CMK (cell line): ENCODE data around the gene CAMK1G.
A peak's percentile ranks its signal among the peaks of the same experiment; 100 is the strongest.

Source experiments
- DNase-seq: peaks from one replicate; pipeline ENCODE4 v3.0.0-alpha.2; 2010; ENCODE audit warnings: low read depth

Gene CAMK1G

DNA sequence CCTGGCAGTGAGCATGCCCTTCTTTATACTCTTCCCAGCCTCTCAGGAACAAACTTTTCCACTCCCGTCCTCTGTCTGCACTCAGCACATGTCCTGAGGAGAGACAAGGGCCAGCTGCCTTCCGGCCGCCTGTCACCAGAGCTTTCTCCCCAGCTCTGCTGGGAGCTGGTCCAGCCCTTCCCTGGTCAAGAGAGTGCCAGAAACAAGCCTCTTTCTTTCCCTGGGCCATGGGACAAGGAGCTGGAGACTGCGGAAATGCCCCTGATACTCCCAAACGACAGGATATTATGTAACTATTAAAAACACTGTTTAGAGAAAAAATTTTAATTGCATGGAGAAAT is 58.3 kb downstream of the CAMK1G start:
- DNase-seq, result no peak

DNA sequence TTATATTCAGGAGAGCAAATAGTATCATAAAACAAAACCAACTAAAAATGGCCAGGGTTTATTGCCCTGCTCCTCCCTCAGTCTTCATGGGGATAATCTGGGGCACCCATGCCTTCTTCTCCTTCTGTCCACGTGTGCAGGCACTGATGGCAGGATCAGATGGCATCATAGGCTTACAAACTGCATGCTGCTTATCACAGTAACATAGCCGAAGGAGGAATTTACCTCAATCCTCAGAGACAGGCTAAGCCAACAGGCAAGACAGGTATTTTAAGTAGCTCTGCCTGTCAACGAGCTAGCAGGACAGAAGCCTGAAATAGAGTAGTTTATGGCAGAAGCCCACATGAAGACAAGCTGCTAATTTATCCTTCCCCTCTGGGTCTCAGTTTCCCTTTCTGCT is 59.3 kb downstream of the CAMK1G start:
- no peak for DNase-seq

GRCh38 chr1:209643285-209644020 is 59.9 kb downstream of the CAMK1G start:
- DNase-seq, result no peak

DNA sequence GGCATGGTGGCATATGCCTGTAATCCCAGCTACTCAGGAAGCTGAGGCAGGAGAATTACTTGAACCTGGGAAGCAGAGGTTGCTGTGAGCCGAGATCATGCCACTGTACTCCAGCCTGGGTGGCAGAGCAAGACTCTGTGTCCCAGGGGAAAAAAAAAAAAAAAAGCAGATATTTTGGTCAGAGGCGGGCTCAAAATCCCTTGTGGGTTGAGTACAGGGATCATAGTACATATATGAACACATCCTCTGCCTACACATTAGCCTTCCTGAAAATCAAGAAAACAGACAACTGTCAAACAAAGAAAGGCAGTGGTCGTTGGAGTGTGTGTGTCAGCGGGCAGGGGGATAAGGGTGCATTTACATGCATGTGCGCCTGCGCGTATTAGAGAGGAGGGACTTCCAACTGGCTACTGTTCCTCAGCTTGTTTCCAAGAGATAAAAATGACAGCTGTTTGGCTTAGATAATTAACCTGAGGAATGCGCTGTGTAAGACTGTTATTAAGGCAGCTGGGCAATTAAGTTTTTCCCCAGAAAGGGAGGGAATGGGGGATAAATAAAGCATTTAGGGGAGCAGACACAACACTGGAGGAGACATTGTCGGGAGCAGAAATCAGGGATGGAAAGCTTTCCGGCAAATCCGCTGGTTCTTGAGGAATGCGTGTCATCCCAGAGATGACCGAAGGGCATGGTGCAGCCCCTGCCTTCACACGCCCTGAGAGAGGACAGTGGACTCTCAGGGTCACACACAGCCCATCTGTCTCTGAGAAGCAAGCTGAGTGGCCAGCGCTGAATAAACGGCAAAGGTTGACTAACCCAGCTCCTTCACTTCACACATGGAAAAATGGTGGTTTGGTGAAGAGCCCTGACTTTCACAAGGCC is 62.3 kb downstream of the CAMK1G start:
- DNase-seq, result no peak

DNA sequence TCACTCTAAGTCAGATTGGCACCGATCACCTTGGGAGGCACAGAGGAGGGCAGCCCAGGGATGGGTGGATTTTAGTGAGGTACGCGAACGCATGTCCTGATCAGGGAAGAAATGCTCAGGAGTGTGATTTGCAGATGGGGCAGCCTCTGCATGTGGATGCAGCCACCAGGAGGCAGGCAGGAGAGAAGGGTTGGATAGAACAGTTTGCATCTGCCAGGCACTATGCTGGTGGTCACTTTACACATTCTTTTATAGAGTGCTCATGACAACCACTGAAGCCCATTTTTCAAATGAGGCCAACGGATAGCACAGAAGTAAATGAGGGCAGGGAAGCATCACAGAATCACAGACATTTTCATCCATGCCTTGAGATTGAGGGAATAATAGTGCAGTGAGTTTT is 63.0 kb downstream of the CAMK1G start:
- DNase-seq, result no peak

DNA sequence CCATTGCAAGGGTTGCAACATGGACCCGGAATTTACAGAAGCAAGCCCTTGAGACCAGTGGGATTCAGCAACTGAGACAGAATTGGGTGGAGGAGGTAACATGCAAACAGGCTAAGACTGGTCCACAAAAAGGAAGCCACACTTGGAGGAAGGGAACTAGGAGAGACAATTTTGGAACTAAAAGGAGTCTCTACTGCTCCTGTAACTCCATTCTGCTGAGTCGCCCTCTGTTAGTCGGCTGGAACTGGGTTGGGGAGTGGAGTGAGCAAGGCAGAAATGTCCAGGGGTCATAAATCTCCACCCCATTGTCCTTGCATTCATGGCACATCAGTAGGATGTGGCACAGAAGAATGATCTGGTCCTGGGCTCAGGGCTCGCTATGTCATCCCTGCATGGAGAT is 63.6 kb downstream of the CAMK1G start:
- DNase-seq, result no peak

- no peak for DNase-seq
These were observed 64.8 kb downstream of the CAMK1G start for GRCh38 chr1:209648346-209648745.

- peak; percentile 62 for DNase-seq
These were observed 65.6 kb downstream of the CAMK1G start for GRCh38 chr1:209648931-209649776.

GRCh38 chr1:209650454-209650853 is 66.9 kb downstream of the CAMK1G start:
- no peak for DNase-seq

DNA sequence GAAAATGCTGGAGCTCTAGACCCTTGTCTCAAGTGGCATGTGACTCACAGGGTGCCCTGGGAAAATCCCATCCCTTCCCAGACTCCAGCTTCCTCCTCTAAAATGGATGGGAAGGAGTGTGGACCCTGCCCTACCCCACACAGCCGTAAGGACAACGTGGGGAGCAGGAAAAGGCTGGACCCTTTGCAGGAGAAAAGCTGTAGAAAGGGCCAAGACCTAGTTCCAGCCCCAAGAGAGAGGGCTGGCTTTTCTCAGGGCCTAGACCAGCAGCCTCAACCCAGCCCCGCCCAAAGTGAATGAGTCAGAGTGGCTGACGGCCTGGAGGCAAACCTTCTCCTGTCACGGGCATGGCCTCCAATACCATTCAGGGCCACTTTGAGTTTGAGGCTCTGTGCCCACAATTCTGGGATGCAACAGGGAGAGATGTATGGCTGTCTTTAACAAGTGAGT is 67.6 kb downstream of the CAMK1G start:
- no peak for DNase-seq

- DNase-seq, result no peak
These were observed 68.7 kb downstream of the CAMK1G start, which contains the start of gene LAMB3 for GRCh38 chr1:209652121-209652735. Gene LAMB3 (minus strand): TSS chr1:209652425. CDS start chr1:209650944, 1,481 bp downstream.

DNA sequence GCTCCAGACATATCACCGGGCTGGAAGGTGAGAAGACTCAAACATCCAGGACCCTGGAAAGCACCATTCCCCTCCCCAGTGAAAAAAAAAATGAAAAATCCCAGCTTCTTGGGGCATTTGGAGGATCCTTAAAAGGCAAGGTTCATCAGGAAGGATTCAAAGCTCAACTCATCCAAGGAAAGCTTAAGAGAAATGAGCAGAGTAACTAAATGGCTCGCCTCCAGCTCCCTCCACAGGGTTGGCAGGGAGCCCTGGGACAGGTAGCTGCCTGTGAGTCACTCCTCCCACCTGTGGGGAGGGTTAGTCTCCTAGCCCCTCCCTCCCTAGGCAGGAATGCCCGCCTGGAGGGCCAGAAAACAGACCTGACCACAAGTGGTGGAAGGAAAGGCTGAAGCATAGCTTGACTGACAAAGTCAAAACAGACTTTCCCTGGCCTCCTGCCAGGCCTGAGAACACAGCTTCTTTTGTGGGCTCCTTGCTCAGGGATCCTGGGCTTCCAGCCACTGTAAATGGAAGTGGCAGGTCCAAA is 69.4 kb downstream of the CAMK1G start:
- no peak for DNase-seq

DNA sequence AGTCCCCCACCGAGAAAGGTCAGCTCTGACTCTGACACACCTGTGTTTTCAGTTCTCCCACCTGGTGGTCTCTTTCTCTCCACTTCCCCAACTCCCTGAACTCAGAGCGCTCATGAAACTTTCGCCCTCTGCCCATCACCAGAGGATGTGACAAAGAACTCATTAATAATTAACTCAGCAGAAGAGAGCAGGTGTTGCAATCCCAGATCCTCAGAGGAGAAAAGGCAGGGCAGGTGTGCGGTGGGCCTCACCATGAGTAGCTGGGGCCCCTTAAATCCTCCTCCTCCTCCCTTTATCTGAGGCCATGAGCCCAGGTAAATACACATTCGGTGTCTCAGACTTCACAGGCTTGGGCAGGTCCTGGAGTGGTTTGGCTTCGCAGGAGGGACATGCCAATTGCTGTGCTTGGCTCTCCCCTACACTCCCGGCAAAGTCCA is 70.4 kb downstream of the CAMK1G start:
- no peak for DNase-seq

DNA sequence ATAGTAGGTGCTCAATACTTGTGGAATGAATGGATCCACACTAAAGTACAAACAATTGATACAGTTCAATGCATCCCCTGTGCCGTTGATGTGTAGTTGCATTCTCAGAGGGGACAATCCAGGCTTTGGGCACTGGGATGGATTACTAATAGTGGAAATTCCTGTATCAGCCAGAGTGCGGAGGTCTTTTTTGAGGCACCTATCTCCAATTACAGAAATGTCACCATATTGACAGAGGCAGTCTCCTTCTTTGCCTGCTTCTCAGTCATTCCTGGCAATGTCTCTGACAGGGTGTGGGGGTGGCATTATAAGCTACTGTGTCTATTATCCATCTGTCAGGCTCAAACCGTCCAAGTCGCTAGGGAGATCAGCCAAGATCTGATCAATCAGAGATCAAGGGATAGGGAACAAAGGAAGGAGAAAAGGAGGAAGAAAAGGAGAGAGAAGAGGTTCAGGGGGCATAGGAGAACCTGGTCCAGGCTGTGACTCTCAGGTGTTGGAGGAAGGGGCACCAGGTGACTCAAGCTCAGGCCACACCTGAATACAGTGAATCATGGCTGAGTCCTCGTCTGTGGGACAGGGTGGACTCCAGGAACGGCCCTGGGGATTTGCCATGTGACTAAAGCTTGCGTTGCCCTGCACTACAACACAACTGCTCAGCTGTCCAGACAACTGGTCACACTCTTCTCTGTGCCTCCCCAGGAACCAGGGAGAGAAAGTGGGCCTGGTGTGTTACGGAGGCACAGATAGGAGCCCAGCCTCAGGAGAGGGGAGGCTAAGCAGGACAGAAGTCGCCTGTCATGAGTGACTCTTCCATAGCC is 72.1 kb downstream of the CAMK1G start:
- DNase-seq, result no peak

- no peak for DNase-seq
These were observed 73.8 kb downstream of the CAMK1G start for GRCh38 chr1:209657140-209657879.

DNA sequence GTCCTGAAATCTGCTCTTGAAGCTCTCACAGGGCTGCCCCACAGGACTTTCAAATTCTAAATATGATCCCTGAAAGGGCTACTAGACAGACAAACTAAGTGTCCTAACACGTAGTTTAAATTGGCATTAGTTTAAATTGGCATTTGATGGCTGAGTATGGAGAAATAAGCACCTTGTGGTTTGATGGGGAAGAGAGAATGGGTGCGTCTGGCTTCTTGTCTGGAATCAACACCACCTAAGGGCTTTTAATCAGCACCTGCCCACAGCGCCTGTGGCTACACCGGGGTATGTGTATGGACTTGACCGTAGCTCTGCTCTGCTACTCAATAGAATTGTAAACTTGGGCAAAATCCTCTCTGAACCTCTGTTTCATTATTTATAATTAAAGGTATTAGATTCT is 74.4 kb downstream of the CAMK1G start:
- DNase-seq, result no peak

DNA sequence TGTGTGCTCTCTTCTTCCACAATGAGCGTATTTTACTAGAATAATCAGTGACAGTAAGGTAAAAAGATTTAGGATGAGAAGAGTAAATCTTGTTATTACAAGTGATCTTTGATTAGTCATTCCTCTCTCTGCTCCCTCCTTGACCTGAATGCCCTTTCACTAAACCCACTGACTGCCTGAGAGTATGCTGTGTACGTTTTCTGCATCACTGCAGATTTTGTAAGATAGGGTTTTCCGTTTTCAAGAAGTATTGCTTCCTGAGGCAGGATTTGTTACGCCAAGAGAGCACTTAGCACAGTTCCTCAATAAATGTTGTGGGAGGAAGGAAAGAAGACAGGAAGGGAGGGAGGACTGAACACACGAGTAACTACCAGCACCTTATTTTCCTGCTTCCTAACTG is 76.4 kb downstream of the CAMK1G start:
- no peak for DNase-seq

GRCh38 chr1:209661071-209661470 is 77.6 kb downstream of the CAMK1G start:
- DNase-seq, result no peak

GRCh38 chr1:209662879-209663327 is 79.4 kb downstream of the CAMK1G start:
- DNase-seq, result no peak
